DMS153 treated with DMSO at 0.1 percent for 48 hours (cell line): Measurements from ENCODE around the gene PACRG.

ENCODE experiments used
- DNase-seq: peaks from one replicate; lab custom pipeline; 2025; ENCODE audit not compliant: unreplicated experiment; lab: John Stamatoyannopoulos, UW

The PACRG gene

DNA sequence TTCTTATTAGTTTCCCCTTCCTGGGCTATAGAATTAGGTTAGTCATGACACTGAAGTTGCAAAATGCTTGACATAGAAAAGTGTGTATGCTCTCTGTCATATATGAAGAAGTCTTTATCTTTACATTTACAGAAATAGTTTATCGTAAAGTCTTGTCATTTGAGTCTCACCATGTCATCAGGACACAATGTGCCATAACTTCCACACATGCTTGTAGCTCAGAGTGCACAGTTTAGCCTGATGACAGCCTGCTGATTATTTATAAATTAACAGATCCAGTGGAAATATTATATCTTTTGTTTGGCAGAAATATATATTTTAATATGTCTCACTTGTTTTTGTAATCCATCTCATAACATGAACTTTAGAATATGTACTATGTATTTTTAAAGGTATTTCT is 399.8 kb downstream of the PACRG start:
- no peak for DNase-seq

GRCh38 chr6:163128324-163128723 is 400.6 kb downstream of the PACRG start:
- DNase-seq: no peak

DNA sequence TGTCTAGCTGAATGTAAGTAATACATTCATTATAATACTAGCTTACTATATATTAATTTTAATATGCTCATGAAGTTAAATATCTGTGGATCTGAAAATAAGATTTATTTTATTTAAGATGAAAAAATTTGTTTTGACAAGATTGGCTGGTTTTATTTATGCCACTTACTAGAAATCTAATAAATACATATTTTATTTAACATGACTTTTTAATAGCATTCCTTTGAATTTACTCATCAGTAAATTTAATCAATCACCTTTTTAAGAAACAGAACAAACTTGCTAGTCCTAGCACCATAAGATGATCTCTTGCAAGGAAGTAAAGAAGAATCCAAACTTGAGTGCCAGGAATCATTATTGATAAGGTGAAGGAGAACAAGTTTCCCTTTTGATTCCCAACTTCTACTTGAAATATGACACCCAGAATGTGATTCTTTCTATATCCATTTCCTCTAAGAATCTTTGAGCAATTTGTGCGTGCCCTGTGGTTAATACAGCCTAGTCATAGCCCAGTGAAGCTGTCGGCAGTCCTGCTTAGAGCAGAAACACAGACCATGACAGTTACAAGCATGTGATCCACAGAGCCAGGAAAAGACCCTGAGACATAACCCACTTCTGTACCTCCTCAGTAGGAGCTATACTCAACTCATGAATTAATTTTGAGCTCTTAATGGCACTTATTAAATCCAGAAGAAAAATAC is 404.4 kb downstream of the PACRG start:
- DNase-seq: no peak

GRCh38 chr6:163133017-163133416 is 405.2 kb downstream of the PACRG start:
- DNase-seq: no peak

DNA sequence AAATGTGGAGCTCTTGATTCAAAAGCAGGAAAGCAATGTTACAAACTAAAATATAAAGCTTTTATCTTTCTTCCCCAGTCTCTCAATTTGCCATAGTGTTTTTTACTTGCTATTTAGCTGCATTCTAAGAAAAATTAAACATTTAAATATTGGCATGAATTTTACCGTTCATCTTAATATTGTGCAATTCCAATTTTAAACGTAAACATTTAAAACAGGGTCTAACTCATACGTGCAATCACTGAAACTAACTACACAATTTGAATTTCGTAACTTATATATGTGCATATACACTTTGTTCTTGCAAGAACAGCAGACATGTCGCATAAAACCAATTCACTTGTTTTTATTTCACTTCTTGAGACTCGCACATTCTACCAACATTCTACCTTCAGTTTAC is 405.9 kb downstream of the PACRG start:
- no peak for DNase-seq

DNA sequence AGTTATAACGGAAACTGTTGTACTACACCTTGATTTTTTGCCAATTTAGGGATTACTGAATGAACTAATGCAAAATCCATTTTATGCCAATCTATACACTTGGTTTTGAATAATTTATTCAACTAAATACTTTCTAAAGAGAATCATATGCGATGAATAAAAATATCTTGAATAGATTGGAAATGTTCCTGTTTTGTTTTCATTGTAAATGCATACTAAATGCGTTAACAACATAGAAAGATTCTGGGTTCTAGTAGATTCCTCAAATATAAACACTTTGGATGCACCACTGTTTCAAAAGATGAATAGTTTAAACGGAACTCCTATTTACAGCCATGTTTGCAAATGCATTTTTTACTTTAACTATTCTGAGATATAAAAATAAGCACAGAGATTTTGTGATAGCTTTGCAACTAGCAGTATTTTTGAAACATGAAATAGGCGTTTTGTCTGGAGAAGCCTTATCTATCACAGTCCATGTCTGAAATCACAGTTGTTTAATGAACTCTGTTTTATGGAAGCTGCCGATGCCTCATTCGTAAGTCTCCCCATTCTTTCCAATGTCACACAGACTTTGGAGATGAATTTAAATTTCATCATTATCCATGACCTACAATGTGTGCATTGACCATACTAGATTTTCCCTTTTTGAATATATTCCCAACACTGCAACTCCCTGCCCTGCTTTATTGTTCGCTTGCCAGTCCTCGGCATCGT is 409.1 kb downstream of the PACRG start:
- DNase-seq: no peak

- DNase-seq: no peak
These were observed 409.7 kb downstream of the PACRG start for GRCh38 chr6:163137398-163137881.

GRCh38 chr6:163146036-163146435 is 418.3 kb downstream of the PACRG start:
- no peak for DNase-seq

GRCh38 chr6:163147994-163148393 is 420.2 kb downstream of the PACRG start:
- DNase-seq: no peak

DNA sequence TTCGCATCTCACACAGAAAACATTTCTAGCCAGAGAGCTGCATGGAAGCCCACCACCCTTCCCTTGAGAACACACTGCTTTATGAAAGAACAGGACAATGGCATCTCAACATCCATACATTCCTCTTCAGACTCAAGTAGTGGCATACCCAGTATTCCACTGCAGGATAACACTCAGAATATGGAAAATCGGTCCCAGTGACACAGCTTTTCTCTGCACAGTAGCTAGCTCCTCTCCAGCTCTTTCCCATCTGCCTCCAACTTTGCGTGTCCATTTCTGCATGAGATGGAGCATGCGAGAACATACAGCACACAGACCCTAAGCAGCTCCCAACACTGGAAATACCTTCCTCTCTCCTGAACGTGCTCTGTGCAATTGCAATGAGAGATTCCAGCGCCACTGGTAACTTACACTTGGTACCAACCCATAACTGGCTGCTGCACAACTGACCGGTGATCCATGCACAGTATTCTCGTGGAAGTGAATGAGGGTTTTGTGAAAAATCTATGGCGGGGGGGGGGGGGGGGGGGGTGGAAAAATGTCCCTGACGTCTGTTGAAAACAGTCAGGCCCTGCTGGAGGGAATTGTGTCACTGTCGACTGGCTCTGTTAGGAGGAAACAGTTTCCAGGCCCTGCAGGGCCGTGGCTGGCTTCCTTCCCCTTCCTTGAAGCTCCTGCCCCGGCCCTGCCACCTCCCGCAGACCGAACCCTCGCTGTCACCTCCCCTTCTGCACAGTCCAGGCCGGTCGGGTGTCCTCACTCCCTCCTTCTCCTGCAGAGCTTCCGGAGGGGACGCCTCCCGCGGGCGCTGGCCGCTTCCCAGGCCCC is 420.9 kb downstream of the PACRG start:
- DNase-seq: no peak

DNA sequence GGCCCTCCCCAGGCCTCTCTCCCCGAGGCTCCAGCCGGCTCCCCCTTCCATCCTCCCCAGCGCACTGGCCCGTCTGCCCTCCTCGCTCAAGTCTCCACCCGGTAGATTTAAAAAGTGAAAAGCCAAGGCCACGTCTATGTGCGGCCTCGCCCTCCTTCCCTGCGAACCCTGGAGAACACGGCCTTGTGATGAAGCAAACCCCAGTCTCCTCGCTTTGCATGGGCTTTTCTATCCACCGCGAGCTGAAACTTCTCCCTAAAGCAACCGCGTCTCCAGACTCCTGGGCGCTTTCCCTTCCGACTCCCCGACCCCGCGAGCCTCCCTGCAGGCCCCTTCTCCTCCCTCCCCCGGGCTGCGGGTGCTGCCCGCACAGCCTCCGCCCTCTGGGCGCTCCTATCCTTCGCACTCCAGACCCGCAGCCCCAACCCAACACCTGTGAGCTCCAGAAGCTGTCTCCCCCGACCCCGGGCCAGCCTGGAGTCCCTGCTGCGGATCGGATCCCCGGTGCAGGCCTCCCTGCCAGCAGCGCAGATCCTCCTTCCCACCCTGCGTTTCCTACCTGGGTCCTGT is 421.6 kb downstream of the PACRG start:
- no peak for DNase-seq

DNA sequence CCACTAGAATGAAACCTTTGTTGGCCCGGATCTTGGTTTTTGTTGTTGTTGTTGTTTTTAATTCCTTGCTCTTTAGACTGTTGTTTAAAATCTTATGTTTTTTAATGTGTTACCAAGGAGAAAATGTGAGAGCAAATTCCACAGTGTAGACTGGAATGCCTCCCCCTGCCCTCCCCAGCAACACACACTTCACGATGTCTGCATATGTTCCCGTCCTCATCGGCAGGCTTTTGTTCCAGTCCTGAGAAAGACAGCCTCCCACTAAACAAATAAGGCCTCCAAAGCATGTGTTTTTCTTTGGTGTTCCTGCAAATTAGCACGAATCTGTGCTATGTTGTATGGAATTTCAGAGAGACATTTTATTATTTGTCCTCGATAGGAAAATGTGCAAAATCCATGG is 423.4 kb downstream of the PACRG start:
- DNase-seq: no peak

DNA sequence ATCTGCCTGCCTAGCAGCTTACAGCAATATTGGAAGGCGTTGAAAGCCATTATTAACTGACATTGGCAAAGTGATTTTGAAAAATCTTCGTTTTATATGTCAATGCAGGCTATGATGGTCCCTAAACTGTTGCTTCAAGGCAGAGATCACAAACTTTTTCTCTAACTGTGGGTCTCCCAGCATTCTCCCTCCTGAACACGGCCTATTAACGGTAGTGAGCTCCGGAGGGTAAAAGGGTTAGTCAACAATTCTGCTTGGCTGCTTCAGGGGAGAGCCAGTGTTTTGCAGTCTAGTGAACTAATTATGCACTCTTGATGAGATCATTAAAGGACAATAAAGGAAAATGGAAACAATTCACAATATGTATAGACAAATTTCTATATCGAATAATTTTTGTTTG is 424.9 kb downstream of the PACRG start:
- DNase-seq: no peak

DNA sequence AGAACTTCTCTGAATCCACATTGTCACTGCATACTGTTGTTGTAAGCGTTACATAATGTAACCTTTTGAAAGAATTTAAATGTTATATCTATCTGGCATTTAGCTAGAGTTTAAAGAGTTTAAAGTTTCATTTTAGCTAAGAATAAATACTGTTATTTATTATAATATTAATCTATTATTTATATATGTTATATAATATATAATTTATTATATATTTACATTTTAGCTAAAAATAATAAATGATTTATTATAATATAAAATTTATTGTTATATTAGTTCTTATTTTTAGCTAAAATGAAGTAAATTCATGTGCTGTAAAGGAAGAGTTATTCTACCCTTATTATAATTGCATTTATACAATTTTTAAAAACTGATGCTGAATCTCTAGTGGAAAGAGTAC is 431.3 kb downstream of the PACRG start:
- DNase-seq: no peak

- no peak for DNase-seq
These were observed 431.9 kb downstream of the PACRG start for GRCh38 chr6:163159689-163160088.

GRCh38 chr6:163162007-163162873 is 434.5 kb downstream of the PACRG start:
- DNase-seq: no peak

- DNase-seq: no peak
These were observed 435.1 kb downstream of the PACRG start for GRCh38 chr6:163162874-163163213.

- DNase-seq: no peak
These were observed 436.6 kb downstream of the PACRG start for GRCh38 chr6:163164175-163164900.

DNA sequence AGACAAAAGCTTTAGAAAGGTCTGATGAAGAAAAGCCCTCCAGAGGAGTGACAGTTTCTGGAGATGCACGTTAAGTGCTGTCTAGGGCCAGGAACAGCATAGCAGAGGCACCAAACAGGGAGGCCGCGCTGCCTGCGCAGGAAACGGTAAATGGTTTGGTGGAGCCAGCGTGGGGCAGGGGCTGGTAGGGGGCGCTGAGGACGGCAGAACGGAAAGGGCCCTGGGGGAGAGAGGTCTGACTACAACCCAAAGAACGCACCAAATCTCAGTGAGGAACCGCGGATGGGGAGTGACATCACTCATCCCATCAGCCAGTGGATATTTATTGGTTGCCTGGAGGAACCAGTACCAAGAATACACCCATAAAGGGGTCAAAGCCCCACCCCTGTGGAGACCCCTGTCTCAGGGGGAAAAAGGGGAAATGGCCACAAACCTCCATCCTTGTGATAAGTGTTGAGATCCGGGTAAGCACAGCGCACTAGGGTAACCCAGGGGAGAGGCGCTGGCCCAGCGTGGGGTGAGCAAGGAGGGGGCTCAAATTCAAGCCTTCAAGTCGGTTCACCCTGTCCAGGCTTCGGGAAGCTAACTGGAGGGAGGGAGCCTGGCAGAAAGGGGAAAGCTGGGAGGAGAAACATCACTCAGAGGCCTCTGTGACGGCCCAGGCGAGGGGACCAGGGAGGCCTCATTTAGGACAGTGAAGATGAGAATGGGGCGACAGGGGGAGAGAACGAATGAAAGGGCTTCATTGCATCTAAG is 437.6 kb downstream of the PACRG start:
- DNase-seq: no peak
